Kidney (tissue), 14 donors: ENCODE data around the gene ASIC5. TPM values are rescaled to one million over a fixed set of nuclear protein-coding genes. Genes with fewer than 3 reads are reported as not detected.

ENCODE experiments used
- DNase-seq, 5 donors: peaks; one replicate each; pipeline ENCODE4 v3.0.0-alpha.2; 2013 to 2020
- FAIRE-seq: peaks from 2 replicates; lab custom pipeline; 2012; peaks lifted over from hg19 to GRCh38; lab: Jason Lieb, UNC
- H3K27ac ChIP-seq, 2 donors: one replicate each; pipeline ENCODE4 v1.7.0; 2013; ENCODE audit warnings: low read depth in 2 of 2, low read length in 2 of 2, inconsistent platforms in 1 of 2
- H3K27me3 ChIP-seq: one replicate; pipeline ENCODE4 v1.7.1; 2013; ENCODE audit warnings: low read length, inconsistent platforms; ENCODE audit not compliant: control insufficient read depth, insufficient read depth
- H3K36me3 ChIP-seq, 3 donors: one replicate each; pipeline versions ENCODE4 v1.7.0 to v1.7.1; 2013; ENCODE audit warnings: low read length in 3 of 3, control low read depth in 1 of 3, inconsistent platforms in 1 of 3; ENCODE audit not compliant: insufficient read depth in 3 of 3, control insufficient read depth in 2 of 3
- H3K4me1 ChIP-seq, 3 donors: one replicate each; pipeline versions ENCODE4 v1.7.0 to v1.7.1; 2013; ENCODE audit warnings: low read length in 3 of 3, inconsistent platforms in 1 of 3, low read depth in 1 of 3; ENCODE audit not compliant: control insufficient read depth in 2 of 3, insufficient read depth in 2 of 3
- H3K4me3 ChIP-seq, 3 donors: one replicate each; pipeline versions ENCODE4 v1.7.0 to v1.8.1; 2013; ENCODE audit warnings: low read length in 3 of 3, control low read depth in 1 of 3, inconsistent platforms in 1 of 3
- H3K9ac ChIP-seq, 3 donors: one replicate each; pipeline versions ENCODE4 v1.7.0 to v1.7.1; 2013; ENCODE audit warnings: low read length in 3 of 3, control low read depth in 1 of 3, inconsistent platforms in 1 of 3
- H3K9me3 ChIP-seq, 3 donors: one replicate each; pipeline versions ENCODE4 v1.7.0 to v1.7.1; 2013; ENCODE audit warnings: low read length in 3 of 3, control low read depth in 1 of 3, inconsistent platforms in 1 of 3; ENCODE audit not compliant: control insufficient read depth in 2 of 3, insufficient read depth in 1 of 3
- intact Hi-C: fragments of 100-400 bp; cut with DNase I; formaldehyde crosslinking; loops from one replicate; pipeline ENCODE4 v1.11.1; 2022
- polyA plus RNA-seq: library from polyadenylated mRNA; stranded (reverse); fragments of 350-450 nt; fragmentation: Illumina TruSeq; extraction: RNeasy Lipid Tissue Mini Kit (QIAGEN cat#74804); gene quantifications from one replicate; pipeline ENCODE4 v1.2.3, GENCODE V29; 2014; ENCODE audit warnings: low read depth, low replicate concordance; ENCODE audit not compliant: insufficient read depth
- total RNA-seq: library from RNA; stranded (reverse); fragmentation: NEBNext Ultra II Directional; extraction: Animal tissue kit (Norgen Biotek cat#: 25700); gene quantifications from one replicate; pipeline ENCODE4 v1.2.1, GENCODE V29; 2021
- TF ChIP-seq, protein P1 (sequence below): IDR thresholded peaks from 3 replicates; pipeline ENCODE4 v1.5.1; 2012; ENCODE audit warnings: mild to moderate bottlenecking, moderate library complexity, borderline replicate concordance; ENCODE audit not compliant: insufficient read depth; ENCODE audit errors: extremely low read depth
- donor health status: control.
- donor health status: control.
- donor health status: control.
- donor health status: control.
- donor health status: control.
- donor health status: DM: yes; HTN: yes; CAD: no.
- donor health status: Normal renal cell carcinoma (clear cell type).

ASIC5 gene
- total and polyA plus RNA-seq, 2 donors from 2014 or later, result not detected

DNA sequence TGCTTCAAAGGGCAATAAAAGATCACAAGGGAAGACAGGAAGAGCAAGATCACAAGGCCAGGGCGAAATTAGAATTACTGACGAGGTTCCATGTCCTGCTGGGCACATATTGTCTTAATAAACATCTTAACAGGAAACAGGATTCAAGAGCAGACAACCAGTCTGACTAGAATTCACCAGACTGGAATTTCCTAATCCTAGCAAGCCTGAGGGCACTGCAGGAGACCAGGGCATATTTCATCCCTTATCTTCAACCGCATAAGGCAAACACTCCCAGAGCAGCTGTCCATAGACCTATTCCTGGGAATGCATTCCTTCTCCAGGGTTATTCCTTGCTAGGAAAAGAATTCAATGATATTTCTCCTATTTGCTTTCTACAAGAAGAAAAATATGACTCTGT is 25.0 kb upstream of the ASIC5 start:
- DNase-seq (no peak), FAIRE-seq (no peak)
- Histone ChIP-seq H3K9ac (no peak overlapping the region), H3K4me3 (no peak overlapping the region), H3K36me3 (no peaks in the 10 kb centered on the region), H3K27ac (no peak overlapping the region), H3K4me1 (peaks cover 0 to 7% (median 0%) of the 10 kb centered on the region in 3 donors), H3K9me3 (no peaks in the 10 kb centered on the region), H3K27me3 (no peaks in the 10 kb centered on the region)
- intact Hi-C loops, result no loop called here
- TF ChIP-seq, protein P1, sequence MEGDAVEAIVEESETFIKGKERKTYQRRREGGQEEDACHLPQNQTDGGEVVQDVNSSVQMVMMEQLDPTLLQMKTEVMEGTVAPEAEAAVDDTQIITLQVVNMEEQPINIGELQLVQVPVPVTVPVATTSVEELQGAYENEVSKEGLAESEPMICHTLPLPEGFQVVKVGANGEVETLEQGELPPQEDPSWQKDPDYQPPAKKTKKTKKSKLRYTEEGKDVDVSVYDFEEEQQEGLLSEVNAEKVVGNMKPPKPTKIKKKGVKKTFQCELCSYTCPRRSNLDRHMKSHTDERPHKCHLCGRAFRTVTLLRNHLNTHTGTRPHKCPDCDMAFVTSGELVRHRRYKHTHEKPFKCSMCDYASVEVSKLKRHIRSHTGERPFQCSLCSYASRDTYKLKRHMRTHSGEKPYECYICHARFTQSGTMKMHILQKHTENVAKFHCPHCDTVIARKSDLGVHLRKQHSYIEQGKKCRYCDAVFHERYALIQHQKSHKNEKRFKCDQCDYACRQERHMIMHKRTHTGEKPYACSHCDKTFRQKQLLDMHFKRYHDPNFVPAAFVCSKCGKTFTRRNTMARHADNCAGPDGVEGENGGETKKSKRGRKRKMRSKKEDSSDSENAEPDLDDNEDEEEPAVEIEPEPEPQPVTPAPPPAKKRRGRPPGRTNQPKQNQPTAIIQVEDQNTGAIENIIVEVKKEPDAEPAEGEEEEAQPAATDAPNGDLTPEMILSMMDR, result no peak

DNA sequence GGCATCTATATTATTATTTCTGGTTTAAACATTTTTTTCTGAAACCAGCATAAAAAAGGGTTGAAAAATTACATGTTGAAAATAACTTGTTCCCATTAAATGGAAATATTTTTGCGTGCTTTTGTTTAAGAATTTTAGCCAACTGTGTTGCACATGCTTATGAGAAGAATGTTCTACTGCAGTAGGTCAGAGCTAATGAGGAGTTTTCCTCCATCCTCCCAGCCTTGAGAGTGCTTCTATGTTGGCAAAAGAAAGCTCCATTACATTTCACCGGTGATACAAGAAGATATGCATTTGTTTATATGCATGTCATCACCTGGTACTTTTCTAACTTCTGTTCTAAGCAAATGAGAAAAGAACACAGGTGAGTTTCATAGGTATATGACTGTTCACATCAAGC is 23.9 kb upstream of the ASIC5 start:
- H3K36me3 ChIP-seq, result no peaks in the 10 kb centered on the region
- TF ChIP-seq, protein P1, result no peak
- intact Hi-C loops, result no loop called here
- H3K27ac ChIP-seq, result no peak overlapping the region
- H3K4me1 ChIP-seq, result peaks cover 0 to 7% (median 0%) of the 10 kb centered on the region in 3 donors
- no peaks in the 10 kb centered on the region for H3K27me3 ChIP-seq
- no peaks in the 10 kb centered on the region for H3K9me3 ChIP-seq
- FAIRE-seq, result peak; percentile 3
- H3K9ac ChIP-seq, result no peak overlapping the region
- no peak for DNase-seq
- H3K4me3 ChIP-seq, result no peak overlapping the region

DNA sequence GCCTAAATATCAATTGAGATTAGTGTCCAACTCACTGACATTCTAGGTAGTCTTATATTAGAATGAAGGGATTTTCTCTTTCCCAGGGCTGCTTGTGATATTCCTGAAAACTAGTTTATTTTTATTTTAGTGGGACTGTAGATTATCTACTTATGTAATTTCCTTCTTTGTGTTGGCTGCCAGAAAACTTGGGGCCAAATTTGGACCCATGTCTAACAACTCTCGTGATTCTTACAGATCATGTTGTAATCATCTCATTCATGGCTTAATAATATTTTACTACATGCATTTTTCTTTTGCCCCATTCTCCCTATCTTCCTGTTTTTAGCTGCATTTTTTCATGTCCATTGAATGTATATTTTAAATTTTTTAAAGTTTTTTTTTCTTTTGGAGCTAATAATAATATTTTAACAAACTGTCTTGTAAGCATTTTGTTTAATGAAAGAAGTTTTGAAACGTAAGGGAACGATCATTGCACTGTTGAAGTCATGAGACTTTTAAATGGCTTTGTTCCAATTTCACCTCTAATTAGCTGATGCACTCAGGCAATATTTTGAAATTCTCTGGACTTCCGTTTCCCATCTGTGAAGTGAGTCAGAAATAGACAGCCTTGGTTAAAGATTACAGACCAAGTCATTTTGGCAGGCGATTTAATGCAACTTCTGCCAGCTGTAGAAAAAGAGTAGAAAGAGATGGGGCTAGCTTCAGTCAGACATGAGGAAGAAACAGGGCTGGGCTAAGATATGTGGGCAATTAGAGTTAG is 23.1 kb upstream of the ASIC5 start:
- DNase-seq, result peak in 1 of 5 donors; percentile 21
- TF ChIP-seq, protein P1, result no peak
- H3K4me3 ChIP-seq, result no peak overlapping the region
- H3K9me3 ChIP-seq, result no peaks in the 10 kb centered on the region
- H3K27ac ChIP-seq, result no peak overlapping the region
- peaks cover 0 to 7% (median 0%) of the 10 kb centered on the region in 3 donors for H3K4me1 ChIP-seq
- no peaks in the 10 kb centered on the region for H3K36me3 ChIP-seq
- no peaks in the 10 kb centered on the region for H3K27me3 ChIP-seq
- intact Hi-C loops, result no loop called here
- FAIRE-seq, result peak; percentile 96
- no peak overlapping the region for H3K9ac ChIP-seq
